SH-SY5Y (cell line): ENCODE measurements around the gene FMO2.

ENCODE experiments used
- GATA2 ChIP-seq: IDR thresholded peaks from 2 replicates; pipeline ENCODE4 v1.6.1; 2011; ENCODE audit warnings: mild to moderate bottlenecking, low read depth, low read length
- GATA3 ChIP-seq: IDR thresholded peaks from 2 replicates; pipeline ENCODE4 v1.6.1; 2011; ENCODE audit warnings: low read depth, mild to moderate bottlenecking, low read length, moderate library complexity

GRCh38 chr1:171219346-171220080 is 34.4 kb downstream of the FMO2 start:
- no peak for TF ChIP-seq GATA3
- TF ChIP-seq GATA2 = no peak
